ENCODE data around the gene AMMECR1L. TPM values are rescaled to one million over a fixed set of nuclear protein-coding genes. Genes with fewer than 3 reads are reported as not detected.

AMMECR1L gene
- total RNA-seq, result 39.7 and 44.4 TPM in 2 replicates

GRCh38 chr2:127885780-127886592 lies at the start of gene AMMECR1L:
Gene AMMECR1L (minus strand): TSS chr2:127885956. CDS start chr2:127874234, 11,722 bp downstream.

Other genes starting within 250 kb of the AMMECR1L start
- gene GPR17, start 239.8 kb downstream of the AMMECR1L start, total RNA-seq, result not detected in 2 replicates
- 0.21 TPM in 1 of 2 replicates, not detected in the other for gene LIMS2, start 210.4 kb downstream of the AMMECR1L start, total RNA-seq
- gene SFT2D3, start 184.5 kb downstream of the AMMECR1L start, total RNA-seq, result 3.8 and 4.1 TPM in 2 replicates
- 24.9 and 51.3 TPM in 2 replicates for gene WDR33, start 74.8 kb downstream of the AMMECR1L start, total RNA-seq
- 32.0 and 36.6 TPM in 2 replicates for gene POLR2D, start 27.8 kb downstream of the AMMECR1L start, total RNA-seq
- gene SAP130, start 142.1 kb upstream of the AMMECR1L start, total RNA-seq, result 3.8 and 7.1 TPM in 2 replicates
- 84.4 and 104 TPM in 2 replicates for gene UGGT1, start 205.2 kb upstream of the AMMECR1L start, total RNA-seq

Data from nasal cavity respiratory epithelium epithelial cell of viscerocranial mucosa (primary cell).